Inferior parietal cortex (tissue), 1 donor: ENCODE results near the gene TUNAR.
A peak's percentile ranks its signal among the peaks of the same experiment; 100 is the strongest.

Experiments used
- DNase-seq: peaks from one replicate; pipeline ENCODE4 v3.0.0-alpha.2; 2016; ENCODE audit errors: extremely low spot score

Gene TUNAR

GRCh38 chr14:95876761-95877538, at the start of gene TUNAR:
TSS of gene TUNAR (plus strand) at chr14:95876832.
- DNase-seq = no peak

GRCh38 chr14:95828649-95829265, 47.9 kb upstream of the TUNAR start:
- no peak for DNase-seq

- DNase-seq = no peak
Measured at GRCh38 chr14:95829321-95829720, 47.3 kb upstream of the TUNAR start.

- DNase-seq = no peak
Measured at GRCh38 chr14:95830386-95830785, 46.2 kb upstream of the TUNAR start.

GRCh38 chr14:95831041-95831440, 45.6 kb upstream of the TUNAR start:
- no peak for DNase-seq

- DNase-seq = no peak
Measured at GRCh38 chr14:95831468-95831867, 45.2 kb upstream of the TUNAR start.

- no peak for DNase-seq
Measured at GRCh38 chr14:95832012-95832411, 44.6 kb upstream of the TUNAR start.

- DNase-seq = peak; percentile 1
Measured at GRCh38 chr14:95833429-95833828, 43.2 kb upstream of the TUNAR start.

- no peak for DNase-seq
Measured at GRCh38 chr14:95834496-95834895, 42.1 kb upstream of the TUNAR start.

GRCh38 chr14:95835121-95835730, 41.4 kb upstream of the TUNAR start:
- no peak for DNase-seq

GRCh38 chr14:95838862-95839261, 37.8 kb upstream of the TUNAR start:
- DNase-seq = no peak

- no peak for DNase-seq
Measured at GRCh38 chr14:95840094-95840700, 36.4 kb upstream of the TUNAR start.

GRCh38 chr14:95841668-95842067, 35.0 kb upstream of the TUNAR start:
- DNase-seq = no peak

GRCh38 chr14:95849761-95850160, 26.9 kb upstream of the TUNAR start:
- no peak for DNase-seq

GRCh38 chr14:95850429-95850828, 26.2 kb upstream of the TUNAR start:
- DNase-seq = no peak

- DNase-seq = no peak
Measured at GRCh38 chr14:95855606-95856005, 21.0 kb upstream of the TUNAR start.

GRCh38 chr14:95857275-95857674, 19.4 kb upstream of the TUNAR start:
- no peak for DNase-seq

- DNase-seq = no peak
Measured at GRCh38 chr14:95858893-95859292, 17.7 kb upstream of the TUNAR start.

GRCh38 chr14:95862243-95862642, 14.4 kb upstream of the TUNAR start:
- no peak for DNase-seq

- no peak for DNase-seq
Measured at GRCh38 chr14:95863295-95863694, 13.3 kb upstream of the TUNAR start.

GRCh38 chr14:95869776-95870175, 6.9 kb upstream of the TUNAR start:
- no peak for DNase-seq

- no peak for DNase-seq
Measured at GRCh38 chr14:95870772-95871171, 5.9 kb upstream of the TUNAR start.

GRCh38 chr14:95871531-95871930, 5.1 kb upstream of the TUNAR start:
- no peak for DNase-seq
